ENCODE measurements around the gene KCNK2.

DNA sequence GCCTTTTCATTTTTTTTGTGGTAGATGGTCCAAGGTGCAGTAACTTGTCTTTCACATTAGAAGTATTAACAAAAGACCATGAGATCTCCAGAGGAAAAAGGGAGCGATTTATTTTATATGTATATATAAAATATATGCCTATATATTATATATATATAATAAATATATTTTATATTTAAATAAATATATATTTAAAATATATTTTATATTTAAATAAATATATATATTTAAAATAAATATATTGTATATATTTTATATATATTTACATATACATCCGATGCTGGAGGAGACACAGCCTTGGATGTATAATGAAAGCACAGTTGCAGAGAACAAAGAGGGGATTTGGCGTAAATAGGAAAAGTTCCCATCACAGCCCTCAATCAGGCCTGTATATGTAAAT lies 182.1 kb downstream of the KCNK2 start:
- TF ChIP-seq, protein P1, sequence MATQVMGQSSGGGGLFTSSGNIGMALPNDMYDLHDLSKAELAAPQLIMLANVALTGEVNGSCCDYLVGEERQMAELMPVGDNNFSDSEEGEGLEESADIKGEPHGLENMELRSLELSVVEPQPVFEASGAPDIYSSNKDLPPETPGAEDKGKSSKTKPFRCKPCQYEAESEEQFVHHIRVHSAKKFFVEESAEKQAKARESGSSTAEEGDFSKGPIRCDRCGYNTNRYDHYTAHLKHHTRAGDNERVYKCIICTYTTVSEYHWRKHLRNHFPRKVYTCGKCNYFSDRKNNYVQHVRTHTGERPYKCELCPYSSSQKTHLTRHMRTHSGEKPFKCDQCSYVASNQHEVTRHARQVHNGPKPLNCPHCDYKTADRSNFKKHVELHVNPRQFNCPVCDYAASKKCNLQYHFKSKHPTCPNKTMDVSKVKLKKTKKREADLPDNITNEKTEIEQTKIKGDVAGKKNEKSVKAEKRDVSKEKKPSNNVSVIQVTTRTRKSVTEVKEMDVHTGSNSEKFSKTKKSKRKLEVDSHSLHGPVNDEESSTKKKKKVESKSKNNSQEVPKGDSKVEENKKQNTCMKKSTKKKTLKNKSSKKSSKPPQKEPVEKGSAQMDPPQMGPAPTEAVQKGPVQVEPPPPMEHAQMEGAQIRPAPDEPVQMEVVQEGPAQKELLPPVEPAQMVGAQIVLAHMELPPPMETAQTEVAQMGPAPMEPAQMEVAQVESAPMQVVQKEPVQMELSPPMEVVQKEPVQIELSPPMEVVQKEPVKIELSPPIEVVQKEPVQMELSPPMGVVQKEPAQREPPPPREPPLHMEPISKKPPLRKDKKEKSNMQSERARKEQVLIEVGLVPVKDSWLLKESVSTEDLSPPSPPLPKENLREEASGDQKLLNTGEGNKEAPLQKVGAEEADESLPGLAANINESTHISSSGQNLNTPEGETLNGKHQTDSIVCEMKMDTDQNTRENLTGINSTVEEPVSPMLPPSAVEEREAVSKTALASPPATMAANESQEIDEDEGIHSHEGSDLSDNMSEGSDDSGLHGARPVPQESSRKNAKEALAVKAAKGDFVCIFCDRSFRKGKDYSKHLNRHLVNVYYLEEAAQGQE (IDR thresholded peaks at IDR 0.05; ENCODE audit: insufficient read depth in 1 of 2, low read depth in 2 of 2, low read length in 2 of 2), result no peak
- no peak for TF ChIP-seq POLR2AphosphoS5 (IDR thresholded peaks at IDR 0.05; ENCODE audit: low read depth, low read length)
